Activated CD8-positive, alpha-beta T cell treated with anti-CD3 and anti-CD28 coated beads for 36 hours (primary cell): ENCODE measurements around the gene CXCL14. TPM values are rescaled to one million over a fixed set of nuclear protein-coding genes. Genes with fewer than 3 reads are reported as not detected.

Experiments
- ATAC-seq: fragments of 200-7000 bp; cut with Tn5 transposase; one replicate; pipeline ENCODE4 v1.10.0; 2021; ENCODE audit warnings: mild to moderate bottlenecking, moderate library complexity
- CTCF ChIA-PET: fragments of 350-600 bp; sonication (Branson Sonifier 250); formaldehyde crosslinking; loops from one replicate; lab custom pipeline; 2021; ENCODE audit warnings: antibody characterized with exemption; lab: Charles Lee
- POLR2A ChIA-PET: fragments of 350-600 bp; sonication (Branson Sonifier 250); formaldehyde crosslinking; loops from one replicate; lab custom pipeline; 2021; ENCODE audit warnings: antibody characterized with exemption; lab: Charles Lee
- DNase-seq: peaks from one replicate; pipeline ENCODE4 v3.0.0-alpha.2; 2020
- H3K27ac Mint-ChIP-seq: one replicate; pipeline ENCODE4 v1.8.0; 2021; ENCODE audit warnings: mild to moderate bottlenecking, mixed read lengths
- H3K27me3 Mint-ChIP-seq: one replicate; pipeline ENCODE4 v1.8.0; 2021; ENCODE audit warnings: mixed read lengths
- H3K36me3 Mint-ChIP-seq: one replicate; pipeline ENCODE4 v1.8.0; 2021; ENCODE audit warnings: low read depth, mixed read lengths
- H3K4me1 Mint-ChIP-seq: one replicate; pipeline ENCODE4 v1.8.0; 2021; ENCODE audit warnings: low read depth, mixed read lengths
- H3K4me3 Mint-ChIP-seq: one replicate; pipeline ENCODE4 v1.8.0; 2021; ENCODE audit warnings: mild to moderate bottlenecking, moderate library complexity, mixed read lengths
- H3K9me3 Mint-ChIP-seq: one replicate; pipeline ENCODE4 v1.8.0; 2021; ENCODE audit warnings: mixed read lengths
- intact Hi-C: fragments of 100-400 bp; cut with micrococcal nuclease; formaldehyde crosslinking; loops from one replicate; pipeline ENCODE4 v1.10.0; 2022
- total RNA-seq, 2 experiments: library from RNA; stranded (reverse); gene quantifications; one replicate each; pipeline ENCODE4 v1.2.3, GENCODE V29; 2021
- TF ChIP-seq, protein P1 (sequence below): fragments of 200-600 bp; IDR thresholded peaks from one replicate; pipeline ENCODE4 v1.8.0; 2022; ENCODE audit warnings: antibody characterized with exemption, mild to moderate bottlenecking

CXCL14 gene
- total RNA-seq, 2 experiments from 2014 or later, result not detected

DNA sequence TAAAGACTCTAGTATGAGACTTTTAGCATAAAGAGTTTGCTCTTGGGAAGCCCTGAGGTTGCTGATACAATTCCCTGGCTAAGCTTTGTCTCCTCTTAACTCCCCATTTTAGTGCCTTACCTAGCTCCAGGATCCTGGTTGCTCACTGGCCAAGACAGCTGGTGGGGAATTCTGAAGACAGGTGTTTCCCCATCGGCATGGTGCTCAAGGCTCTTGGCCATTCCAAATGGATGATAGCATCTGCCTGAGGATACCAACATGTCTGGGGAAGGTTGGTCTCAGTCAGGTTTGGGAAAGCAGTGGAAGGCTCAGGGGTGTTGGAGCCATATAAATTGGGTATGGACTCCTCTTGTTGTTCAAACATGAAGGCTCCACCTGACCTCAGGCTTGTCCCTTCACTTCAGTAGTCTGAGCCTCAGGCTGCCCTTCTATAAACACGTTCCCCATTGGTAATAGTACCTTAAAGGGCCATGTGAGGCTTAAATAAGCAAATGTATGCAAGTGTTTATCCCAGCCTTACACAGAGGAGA lies 44.5 kb upstream of the CXCL14 start:
- no peaks in the 10 kb centered on the region for H3K36me3 Mint-ChIP-seq
- H3K4me1 Mint-ChIP-seq, result no peaks in the 10 kb centered on the region
- H3K27ac Mint-ChIP-seq, result no peak overlapping the region
- no peak for ATAC-seq
- peaks cover 10% of the 10 kb centered on the region for H3K9me3 Mint-ChIP-seq
- no peak overlapping the region for H3K4me3 Mint-ChIP-seq
- H3K27me3 Mint-ChIP-seq, result no peaks in the 10 kb centered on the region
- ChIA-PET CTCF (no interaction called here), POLR2A (no interaction called here)
- DNase-seq, result no peak
- TF ChIP-seq, protein P1, sequence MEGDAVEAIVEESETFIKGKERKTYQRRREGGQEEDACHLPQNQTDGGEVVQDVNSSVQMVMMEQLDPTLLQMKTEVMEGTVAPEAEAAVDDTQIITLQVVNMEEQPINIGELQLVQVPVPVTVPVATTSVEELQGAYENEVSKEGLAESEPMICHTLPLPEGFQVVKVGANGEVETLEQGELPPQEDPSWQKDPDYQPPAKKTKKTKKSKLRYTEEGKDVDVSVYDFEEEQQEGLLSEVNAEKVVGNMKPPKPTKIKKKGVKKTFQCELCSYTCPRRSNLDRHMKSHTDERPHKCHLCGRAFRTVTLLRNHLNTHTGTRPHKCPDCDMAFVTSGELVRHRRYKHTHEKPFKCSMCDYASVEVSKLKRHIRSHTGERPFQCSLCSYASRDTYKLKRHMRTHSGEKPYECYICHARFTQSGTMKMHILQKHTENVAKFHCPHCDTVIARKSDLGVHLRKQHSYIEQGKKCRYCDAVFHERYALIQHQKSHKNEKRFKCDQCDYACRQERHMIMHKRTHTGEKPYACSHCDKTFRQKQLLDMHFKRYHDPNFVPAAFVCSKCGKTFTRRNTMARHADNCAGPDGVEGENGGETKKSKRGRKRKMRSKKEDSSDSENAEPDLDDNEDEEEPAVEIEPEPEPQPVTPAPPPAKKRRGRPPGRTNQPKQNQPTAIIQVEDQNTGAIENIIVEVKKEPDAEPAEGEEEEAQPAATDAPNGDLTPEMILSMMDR, result no peak
- intact Hi-C loops, result no loop called here

DNA sequence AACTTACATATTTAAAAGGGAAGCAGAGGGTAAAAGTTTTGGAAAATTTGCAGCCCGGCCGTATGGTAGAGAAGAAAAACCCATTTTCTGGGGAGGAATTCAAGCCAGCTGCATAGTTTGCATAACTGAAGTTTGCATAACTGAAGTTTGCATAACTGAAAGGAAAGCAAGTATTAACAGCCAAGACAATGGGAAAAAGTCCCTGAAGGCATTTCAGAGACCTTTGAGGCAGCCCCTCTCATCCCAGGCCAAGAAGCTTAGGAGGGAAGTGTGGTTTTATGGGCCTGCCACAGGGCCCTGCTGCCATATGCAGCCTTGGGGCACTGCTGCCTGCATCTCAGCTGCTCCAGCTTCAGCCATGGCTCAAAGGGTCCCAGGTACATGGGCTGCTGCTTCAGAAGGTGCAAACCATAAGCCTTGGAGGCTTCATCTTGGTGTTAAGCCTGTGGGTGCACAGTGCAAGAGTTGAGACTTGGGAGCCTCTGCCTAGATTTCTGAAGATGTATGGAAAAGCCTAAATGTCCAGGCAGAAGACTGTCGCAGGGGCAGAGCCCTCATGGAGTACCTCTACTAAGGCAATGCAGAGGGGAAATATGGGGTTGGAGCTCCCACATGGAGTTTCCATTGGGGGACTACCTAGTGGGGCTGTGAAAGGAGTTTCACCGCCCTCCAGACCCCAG lies 36.9 kb upstream of the CXCL14 start:
- CTCF ChIA-PET, result no interaction called here
- Mint-ChIP-seq H3K36me3 (no peaks in the 10 kb centered on the region), H3K9me3 (peaks cover 14% of the 10 kb centered on the region), H3K27me3 (peaks cover 10% of the 10 kb centered on the region), H3K4me3 (no peak overlapping the region), H3K4me1 (no peaks in the 10 kb centered on the region), H3K27ac (no peak overlapping the region)
- intact Hi-C loops, result no loop called here
- POLR2A ChIA-PET, result no interaction called here
- no peak for ATAC-seq
- DNase-seq, result no peak
- TF ChIP-seq, protein P1, result no peak

DNA sequence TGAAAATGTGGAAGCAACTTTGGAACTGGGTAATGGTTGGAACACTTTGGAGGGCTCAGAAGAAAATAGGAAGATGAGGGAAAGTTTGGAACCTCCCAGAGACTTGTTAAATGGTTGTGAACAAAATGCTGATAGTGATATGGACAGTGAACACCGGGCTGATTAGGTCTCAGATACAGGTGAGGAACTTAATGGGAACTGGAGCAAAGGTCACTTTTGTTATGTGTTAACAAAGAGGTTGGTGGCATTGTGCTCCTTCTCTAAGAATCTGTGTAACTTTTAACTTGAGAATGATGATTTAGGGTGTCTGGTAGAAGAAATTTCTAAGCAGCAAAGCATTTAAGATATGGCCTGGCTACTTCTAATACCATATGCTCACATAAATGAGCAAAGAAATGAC lies 36.4 kb upstream of the CXCL14 start:
- Mint-ChIP-seq H3K27me3 (peaks cover 10% of the 10 kb centered on the region), H3K4me3 (no peak overlapping the region), H3K27ac (no peak overlapping the region), H3K36me3 (no peaks in the 10 kb centered on the region), H3K9me3 (peaks cover 13% of the 10 kb centered on the region), H3K4me1 (no peaks in the 10 kb centered on the region)
- ChIA-PET POLR2A (no interaction called here), CTCF (no interaction called here)
- DNase-seq (no peak), ATAC-seq (no peak)
- intact Hi-C loops, result no loop called here
- TF ChIP-seq, protein P1, result no peak

DNA sequence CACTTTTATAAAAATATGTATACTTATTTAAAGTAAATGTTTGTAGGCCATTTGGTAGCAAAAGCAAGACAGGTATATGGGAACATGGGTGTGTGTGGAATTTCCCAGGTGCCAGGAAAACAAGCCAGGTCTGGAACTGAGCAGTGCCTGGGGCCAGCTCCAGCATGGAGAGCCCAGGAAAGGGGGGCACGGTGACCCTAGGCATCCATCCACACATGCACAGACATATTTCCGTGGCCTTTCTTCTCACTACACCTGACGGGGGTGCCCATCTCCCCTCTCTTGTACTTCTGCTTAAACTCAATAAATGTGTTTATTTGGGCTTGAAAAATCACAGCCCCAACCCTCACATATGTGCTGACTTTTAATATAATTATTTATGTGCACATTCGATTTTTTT lies 31.2 kb upstream of the CXCL14 start:
- POLR2A ChIA-PET, result no interaction called here
- TF ChIP-seq, protein P1, result no peak
- peaks cover 11% of the 10 kb centered on the region for H3K27me3 Mint-ChIP-seq
- no peak overlapping the region for H3K27ac Mint-ChIP-seq
- DNase-seq (no peak), ATAC-seq (no peak)
- CTCF ChIA-PET, result interaction anchor here (1.3 kb wide), 1 partner anchor 49 kb away, joined by 3 read pairs; no protein-coding TSS in a partner anchor
- H3K36me3 Mint-ChIP-seq, result no peaks in the 10 kb centered on the region
- peaks cover 2% of the 10 kb centered on the region for H3K9me3 Mint-ChIP-seq
- no peaks in the 10 kb centered on the region for H3K4me1 Mint-ChIP-seq
- intact Hi-C loops, result no loop called here
- no peak overlapping the region for H3K4me3 Mint-ChIP-seq

DNA sequence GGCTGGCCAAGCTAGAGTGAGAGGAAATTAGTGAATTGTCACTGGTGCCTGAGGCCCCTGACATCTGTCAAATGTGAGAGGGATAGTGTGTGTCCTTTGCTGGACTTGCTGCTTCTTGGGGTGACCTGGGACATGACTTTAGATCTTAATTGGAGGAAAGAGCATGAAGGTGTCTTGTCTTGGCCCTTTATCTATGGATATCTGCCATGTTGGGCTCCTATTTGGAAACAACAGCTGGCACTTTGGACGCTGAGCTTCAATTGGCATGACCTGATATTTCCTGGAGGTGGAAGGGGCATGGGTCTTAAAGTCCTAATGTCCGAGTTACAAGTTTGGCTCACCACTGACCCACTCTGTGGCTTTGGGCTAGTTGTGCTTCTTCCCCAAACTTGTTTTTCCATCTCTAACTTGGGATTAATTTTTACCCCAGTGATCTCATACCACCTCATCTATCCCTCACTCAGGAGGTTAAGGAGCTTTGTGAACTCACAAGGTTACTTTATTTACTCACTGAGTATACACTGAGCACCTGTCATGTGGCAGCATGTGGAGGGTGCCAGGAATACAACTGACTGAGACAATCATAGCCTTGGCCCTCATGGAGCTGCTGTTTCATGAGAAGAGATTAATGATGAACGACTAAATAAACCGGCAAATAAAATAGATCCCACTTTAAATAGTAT lies 30.1 kb upstream of the CXCL14 start:
- Mint-ChIP-seq H3K4me3 (no peak overlapping the region), H3K27me3 (peaks cover 6% of the 10 kb centered on the region), H3K9me3 (no peaks in the 10 kb centered on the region), H3K36me3 (no peaks in the 10 kb centered on the region), H3K27ac (no peak overlapping the region), H3K4me1 (no peaks in the 10 kb centered on the region)
- TF ChIP-seq, protein P1, result no peak
- ChIA-PET POLR2A (no interaction called here), CTCF (interaction anchor here (1.3 kb wide), 2 partner anchors 43 to 48 kb away, joined by 3 read pairs; no protein-coding TSS in a partner anchor)
- no peak for DNase-seq
- intact Hi-C loops, result no loop called here
- no peak for ATAC-seq
